Measurements from ENCODE around the gene LRRC46. TPM values are rescaled to one million over a fixed set of nuclear protein-coding genes. Genes with fewer than 3 reads are reported as not detected.
A peak's percentile ranks its signal among the peaks of the same experiment; 100 is the strongest.

Gene LRRC46
- total and polyA plus RNA-seq, 2 experiments from 2014 or later: 0.18 to 0.35 TPM

GRCh38 chr17:47845716-47846075 lies 14.2 kb downstream of the LRRC46 start:
- Histone ChIP-seq H3K4me1 (ENCODE audit: insufficient read depth) (peaks cover 30% of the 10 kb centered on the region; the same call in 1 of the 2 replicates), H4K20me1 (replicated peaks; ENCODE audit: insufficient read depth) (peaks cover 4% of the 10 kb centered on the region; the same call in 1 of the 2 replicates), H3K4me3 (no peak overlapping the region), H3K36me3 (ENCODE audit: insufficient read depth) (no peaks in the 10 kb centered on the region), H3K9me2 (ENCODE audit: insufficient read depth) (no peaks in the 10 kb centered on the region), H3K27ac (ENCODE audit: low read depth) (no peak overlapping the region), H2AFZ (no peak overlapping the region), H3K27me3 (ENCODE audit: insufficient read depth) (peaks cover 72% of the 10 kb centered on the region), H3F3A (replicated peaks; ENCODE audit: low read depth) (peaks cover 10% of the 10 kb centered on the region), H3K4me2 (no peak overlapping the region), H3K79me2 (replicated peaks; ENCODE audit: insufficient read depth) (no peaks in the 10 kb centered on the region)
- ATAC-seq (no peak), DNase-seq (ENCODE audit: low spot score) (no peak)
- no peak overlapping the region for H3K4me3 Mint-ChIP-seq
- H3K36me3 Mint-ChIP-seq (ENCODE audit: low read depth): no peaks in the 10 kb centered on the region
- peaks cover 65% of the 10 kb centered on the region for H3K27me3 Mint-ChIP-seq (ENCODE audit: insufficient read depth, low read depth, poor library complexity)
- H3K4me1 Mint-ChIP-seq: peaks cover 50% of the 10 kb centered on the region
- TF ChIP-seq ZNF114 (CRISPR knock-in tag; IDR thresholded peaks at IDR 0.05) (no peak), ZNF331 (CRISPR knock-in tag; IDR thresholded peaks at IDR 0.05; ENCODE audit: low read depth) (no peak), EZH2phosphoT487 (IDR thresholded peaks at IDR 0.05; ENCODE audit: unreplicated experiment) (no peak), CTCF (conservative IDR thresholded peaks at IDR 0.05; ENCODE audit: low read depth in 2 of 2) (no peak)
- no peaks in the 10 kb centered on the region for H3K9me3 Mint-ChIP-seq
- H3K27ac Mint-ChIP-seq: no peak overlapping the region

GRCh38 chr17:47846716-47847340 lies 15.4 kb downstream of the LRRC46 start:
- DNase-seq (ENCODE audit: low spot score) (peak; percentile 63), ATAC-seq (peak; percentile 1; the same call in 2 of the 3 replicates)
- peaks cover 79% of the 10 kb centered on the region for H3K27me3 ChIP-seq (ENCODE audit: insufficient read depth)
- H3F3A ChIP-seq (replicated peaks; ENCODE audit: low read depth): peaks cover 10% of the 10 kb centered on the region
- peaks cover 62% of the 10 kb centered on the region for H3K27me3 Mint-ChIP-seq (ENCODE audit: insufficient read depth, low read depth, poor library complexity)
- no peaks in the 10 kb centered on the region for H3K9me3 Mint-ChIP-seq
- peaks cover 47% of the 10 kb centered on the region for H3K4me1 Mint-ChIP-seq
- no peaks in the 10 kb centered on the region for H3K36me3 Mint-ChIP-seq (ENCODE audit: low read depth)
- H3K36me3 ChIP-seq (ENCODE audit: insufficient read depth): no peaks in the 10 kb centered on the region
- H4K20me1 ChIP-seq (replicated peaks; ENCODE audit: insufficient read depth): peaks cover 4% of the 10 kb centered on the region; the same call in 1 of the 2 replicates
- H3K27ac ChIP-seq (ENCODE audit: low read depth): no peak overlapping the region
- no peak overlapping the region for H3K27ac Mint-ChIP-seq
- H3K79me2 ChIP-seq (replicated peaks; ENCODE audit: insufficient read depth): no peaks in the 10 kb centered on the region
- no peaks in the 10 kb centered on the region for H3K9me2 ChIP-seq (ENCODE audit: insufficient read depth)
- H3K4me2 ChIP-seq: peak overlapping the region; percentile 96
- peak overlapping the region; percentile 66 for H3K4me3 ChIP-seq
- H3K4me3 Mint-ChIP-seq: peak overlapping the region; percentile 69
- H3K4me1 ChIP-seq (ENCODE audit: insufficient read depth): peaks cover 31% of the 10 kb centered on the region
- peak overlapping the region; percentile 94 for H2AFZ ChIP-seq
- no peak for TF ChIP-seq CREB1 (CRISPR knock-in tag; IDR thresholded peaks at IDR 0.05; ENCODE audit: low read depth)
- TF ChIP-seq, protein P1, sequence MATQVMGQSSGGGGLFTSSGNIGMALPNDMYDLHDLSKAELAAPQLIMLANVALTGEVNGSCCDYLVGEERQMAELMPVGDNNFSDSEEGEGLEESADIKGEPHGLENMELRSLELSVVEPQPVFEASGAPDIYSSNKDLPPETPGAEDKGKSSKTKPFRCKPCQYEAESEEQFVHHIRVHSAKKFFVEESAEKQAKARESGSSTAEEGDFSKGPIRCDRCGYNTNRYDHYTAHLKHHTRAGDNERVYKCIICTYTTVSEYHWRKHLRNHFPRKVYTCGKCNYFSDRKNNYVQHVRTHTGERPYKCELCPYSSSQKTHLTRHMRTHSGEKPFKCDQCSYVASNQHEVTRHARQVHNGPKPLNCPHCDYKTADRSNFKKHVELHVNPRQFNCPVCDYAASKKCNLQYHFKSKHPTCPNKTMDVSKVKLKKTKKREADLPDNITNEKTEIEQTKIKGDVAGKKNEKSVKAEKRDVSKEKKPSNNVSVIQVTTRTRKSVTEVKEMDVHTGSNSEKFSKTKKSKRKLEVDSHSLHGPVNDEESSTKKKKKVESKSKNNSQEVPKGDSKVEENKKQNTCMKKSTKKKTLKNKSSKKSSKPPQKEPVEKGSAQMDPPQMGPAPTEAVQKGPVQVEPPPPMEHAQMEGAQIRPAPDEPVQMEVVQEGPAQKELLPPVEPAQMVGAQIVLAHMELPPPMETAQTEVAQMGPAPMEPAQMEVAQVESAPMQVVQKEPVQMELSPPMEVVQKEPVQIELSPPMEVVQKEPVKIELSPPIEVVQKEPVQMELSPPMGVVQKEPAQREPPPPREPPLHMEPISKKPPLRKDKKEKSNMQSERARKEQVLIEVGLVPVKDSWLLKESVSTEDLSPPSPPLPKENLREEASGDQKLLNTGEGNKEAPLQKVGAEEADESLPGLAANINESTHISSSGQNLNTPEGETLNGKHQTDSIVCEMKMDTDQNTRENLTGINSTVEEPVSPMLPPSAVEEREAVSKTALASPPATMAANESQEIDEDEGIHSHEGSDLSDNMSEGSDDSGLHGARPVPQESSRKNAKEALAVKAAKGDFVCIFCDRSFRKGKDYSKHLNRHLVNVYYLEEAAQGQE (IDR thresholded peaks at IDR 0.05; ENCODE audit: unreplicated experiment): no peak
- no peak for TF ChIP-seq STAT1 (IDR thresholded peaks at IDR 0.05; ENCODE audit: unreplicated experiment)
- TF ChIP-seq CTCF (conservative IDR thresholded peaks at IDR 0.05; ENCODE audit: low read depth in 2 of 2): 0 out of 4 replicates have a peak, but pooled peaks of 1 of the 2 experiments have one; percentile 14

Measured in GM23338 (cell line).